Frontal cortex (tissue), 4 donors: ENCODE results near the gene PAFAH1B1. TPM values are rescaled to one million over a fixed set of nuclear protein-coding genes. Genes with fewer than 3 reads are reported as not detected.
"Not testable (repeated sequence)": the region's sequence is repeated elsewhere in the genome, so short reads cannot be mapped to it uniquely, and the experiment has no call there.

ENCODE experiments used
- DNase-seq, 2 donors: peaks; one replicate each; pipeline ENCODE4 v3.0.0; 2012; ENCODE audit warnings: low spot score in 2 of 2
- FAIRE-seq: peaks from 2 replicates; lab custom pipeline; 2012; peaks lifted over from hg19 to GRCh38; lab: Jason Lieb, UNC
- total RNA-seq: library from RNA; depleted of rRNA; stranded (reverse); fragments of >200 nt; gene quantifications from one replicate; pipeline ENCODE4 v1.2.3, GENCODE V29; 2014
- donor health status: control.
- donor health status: control.
- donor health status: control.

Gene PAFAH1B1
- total RNA-seq, 1 donor from 2014 or later, result 281 TPM

GRCh38 chr17:2628922-2629321, 35.5 kb downstream of the PAFAH1B1 start:
- not testable (repeated sequence) for DNase-seq

GRCh38 chr17:2631211-2631610, 37.8 kb downstream of the PAFAH1B1 start:
- no peak for DNase-seq
- no peak for FAIRE-seq

More at GRCh38 chr17:2628922-2629321, 35.5 kb downstream of the PAFAH1B1 start:
- not testable (repeated sequence) for FAIRE-seq

- FAIRE-seq, result no peak
- no peak for DNase-seq
These were observed 41.0 kb downstream of the PAFAH1B1 start for GRCh38 chr17:2634361-2634960.

GRCh38 chr17:2635241-2635640, 41.8 kb downstream of the PAFAH1B1 start:
- DNase-seq, result no peak
- no peak for FAIRE-seq

GRCh38 chr17:2635675-2636074, 42.2 kb downstream of the PAFAH1B1 start:
- DNase-seq, result no peak
- FAIRE-seq, result no peak

GRCh38 chr17:2636169-2636930, 42.9 kb downstream of the PAFAH1B1 start:
- DNase-seq (no peak), FAIRE-seq (no peak)

GRCh38 chr17:2637422-2637821, 44.0 kb downstream of the PAFAH1B1 start:
- FAIRE-seq, result no peak
- no peak for DNase-seq

GRCh38 chr17:2644971-2645370, 51.5 kb downstream of the PAFAH1B1 start:
- DNase-seq, result no peak
- no peak for FAIRE-seq

- no peak for FAIRE-seq
- DNase-seq, result no peak
These were observed 54.5 kb downstream of the PAFAH1B1 start for GRCh38 chr17:2647957-2648356.

- FAIRE-seq (no peak), DNase-seq (no peak)
These were observed 55.7 kb downstream of the PAFAH1B1 start for GRCh38 chr17:2649191-2649590.

GRCh38 chr17:2652911-2653310, 59.5 kb downstream of the PAFAH1B1 start:
- not testable (repeated sequence) for FAIRE-seq, DNase-seq

GRCh38 chr17:2655546-2655945, 62.1 kb downstream of the PAFAH1B1 start:
- DNase-seq, result no peak
- FAIRE-seq, result no peak

GRCh38 chr17:2656283-2656682, 62.8 kb downstream of the PAFAH1B1 start:
- FAIRE-seq (no peak), DNase-seq (no peak)

- DNase-seq, FAIRE-seq: not testable (repeated sequence)
These were observed 65.9 kb downstream of the PAFAH1B1 start for GRCh38 chr17:2659337-2659736.

- not testable (repeated sequence) for FAIRE-seq, DNase-seq
These were observed 67.0 kb downstream of the PAFAH1B1 start for GRCh38 chr17:2660410-2660809.

- FAIRE-seq, result no peak
- DNase-seq, result no peak
These were observed 78.6 kb downstream of the PAFAH1B1 start for GRCh38 chr17:2672026-2672425.

GRCh38 chr17:2679247-2679646, 85.8 kb downstream of the PAFAH1B1 start:
- not testable (repeated sequence) for FAIRE-seq, DNase-seq

- FAIRE-seq, result no peak
- no peak for DNase-seq
These were observed 87.5 kb downstream of the PAFAH1B1 start for GRCh38 chr17:2680961-2681360.

GRCh38 chr17:2681650-2682049, 88.2 kb downstream of the PAFAH1B1 start:
- FAIRE-seq (no peak), DNase-seq (no peak)

- no peak for FAIRE-seq
These were observed 88.9 kb downstream of the PAFAH1B1 start for GRCh38 chr17:2682176-2682938.

GRCh38 chr17:2683912-2684311, 90.5 kb downstream of the PAFAH1B1 start:
- DNase-seq (no peak), FAIRE-seq (no peak)

More at GRCh38 chr17:2682176-2682938, 88.9 kb downstream of the PAFAH1B1 start:
- DNase-seq, result no peak
